Measurements from ENCODE around the gene HAX1.
"Not testable (repeated sequence)": the region's sequence is repeated elsewhere in the genome, so short reads cannot be mapped to it uniquely, and the experiment has no call there.

The HAX1 gene

DNA sequence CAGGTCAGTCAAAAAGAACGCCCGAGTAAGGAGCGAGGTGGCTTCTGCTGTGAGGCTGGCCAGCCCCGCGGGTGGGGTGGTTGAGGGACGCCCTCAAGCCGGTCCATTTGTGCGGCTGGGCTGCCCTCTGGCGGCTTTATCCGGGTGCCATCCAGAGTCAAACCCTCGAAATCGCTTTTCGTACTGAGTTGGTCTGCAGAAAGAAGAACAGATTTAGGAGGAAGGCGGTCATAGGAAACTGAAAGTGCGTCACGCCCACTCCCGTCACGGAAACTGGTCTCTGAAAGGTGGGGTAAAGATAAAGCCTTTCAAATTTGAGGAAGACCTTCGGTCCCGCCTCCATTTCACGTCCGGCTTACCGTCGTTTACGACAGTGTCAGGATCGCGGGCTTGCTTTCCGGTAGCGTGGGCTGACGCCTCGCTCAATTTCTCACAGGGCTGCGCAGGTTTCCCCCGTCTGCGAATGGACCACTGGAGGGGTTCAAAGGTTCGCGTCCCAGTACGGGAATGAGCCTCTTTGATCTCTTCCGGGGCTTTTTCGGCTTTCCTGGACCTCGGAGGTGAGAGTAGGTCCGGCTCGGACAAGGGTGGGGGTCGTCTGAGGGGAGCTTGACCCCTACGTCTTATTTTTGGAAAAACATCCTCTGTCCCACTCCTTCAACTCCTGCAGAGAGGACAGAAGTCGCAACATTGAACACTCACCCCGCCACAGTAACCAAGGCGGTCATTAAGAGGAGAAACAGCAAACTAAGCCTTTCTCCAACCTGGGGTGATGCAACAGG lies at the start of gene HAX1:
Gene HAX1, plus strand, starts transcription at position 413 of the 782 bp plus-strand sequence. Its CDS starts 95 bp downstream, at position 508.
- peak; percentile 98 for DNase-seq

DNA sequence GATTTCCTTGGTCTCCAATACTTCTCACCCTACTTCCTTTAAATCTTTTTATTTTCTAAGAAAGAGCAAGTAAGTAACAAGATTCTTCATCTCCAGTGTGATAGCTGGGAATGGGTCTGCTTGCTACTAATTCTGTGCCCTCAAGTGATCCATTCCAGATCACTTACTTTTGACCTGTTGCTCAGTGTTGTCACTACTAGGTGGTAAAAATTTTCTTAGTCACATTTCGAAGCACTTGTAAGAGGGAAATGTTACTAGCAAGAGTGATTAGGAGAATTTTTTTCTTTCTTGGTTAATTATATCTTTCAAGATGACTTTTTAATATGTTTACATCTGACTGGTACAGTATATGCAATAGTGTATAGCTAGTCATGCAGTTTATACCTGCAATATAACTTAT lies 49.5 kb upstream of the HAX1 start:
- DNase-seq: no peak

DNA sequence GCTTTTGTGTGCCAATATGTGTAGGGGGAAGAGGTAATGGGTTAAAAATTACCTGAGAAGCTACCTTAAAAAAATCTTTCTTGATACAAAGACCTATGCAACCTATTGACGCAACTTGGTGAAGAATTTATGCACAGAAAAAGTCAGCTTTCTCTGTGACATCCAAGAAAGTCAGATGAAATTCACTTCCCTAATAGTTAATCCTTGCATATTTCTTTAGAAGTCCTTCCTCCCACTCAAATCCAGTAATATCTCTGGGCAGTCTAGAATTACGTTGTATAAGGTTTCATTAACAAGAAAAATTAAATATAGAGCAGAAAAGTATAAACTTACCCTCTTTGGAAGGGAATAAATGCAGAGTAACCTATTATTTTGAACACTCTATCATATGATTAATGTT lies 48.8 kb upstream of the HAX1 start:
- no peak for DNase-seq

DNA sequence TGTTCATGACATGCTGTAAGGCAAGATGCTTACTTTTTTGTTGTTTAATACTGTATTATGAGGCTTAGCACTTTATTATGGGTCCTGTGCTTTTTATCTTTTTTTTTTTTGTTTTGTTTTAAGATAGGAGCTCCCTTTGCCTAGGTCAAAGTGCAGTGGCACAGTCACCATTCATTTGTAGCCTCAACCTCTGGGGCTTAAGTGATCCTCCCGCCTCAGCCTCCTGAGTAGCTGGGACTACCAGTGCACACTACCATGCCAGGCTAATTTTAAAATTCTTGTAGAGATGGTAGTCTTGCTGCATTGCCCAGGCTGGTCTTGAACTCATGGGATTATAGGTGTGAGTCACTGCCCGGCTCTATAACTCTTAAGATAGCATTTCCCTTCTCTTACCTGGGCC lies 47.1 kb upstream of the HAX1 start:
- no peak for DNase-seq

DNA sequence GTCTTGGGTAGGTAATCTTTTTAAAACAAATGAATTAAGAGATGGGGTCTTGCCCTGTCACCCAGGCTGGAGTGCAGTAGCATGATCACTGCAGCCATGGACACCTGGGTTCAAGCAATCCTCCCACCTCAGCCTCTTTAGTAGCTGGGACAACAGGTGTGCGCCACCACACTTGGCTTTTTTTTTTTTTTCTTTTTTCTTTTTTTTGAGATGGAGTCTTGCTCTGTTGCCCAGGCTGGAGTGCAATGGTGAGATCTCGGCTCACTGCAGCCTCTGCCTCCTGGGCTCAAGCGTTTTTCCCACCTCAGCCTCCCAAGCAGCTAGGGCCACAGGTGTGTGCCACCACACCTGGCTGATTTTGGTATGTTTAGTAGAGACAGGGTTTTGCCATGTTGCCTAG lies 41.3 kb upstream of the HAX1 start:
- DNase-seq: not testable (repeated sequence)

DNA sequence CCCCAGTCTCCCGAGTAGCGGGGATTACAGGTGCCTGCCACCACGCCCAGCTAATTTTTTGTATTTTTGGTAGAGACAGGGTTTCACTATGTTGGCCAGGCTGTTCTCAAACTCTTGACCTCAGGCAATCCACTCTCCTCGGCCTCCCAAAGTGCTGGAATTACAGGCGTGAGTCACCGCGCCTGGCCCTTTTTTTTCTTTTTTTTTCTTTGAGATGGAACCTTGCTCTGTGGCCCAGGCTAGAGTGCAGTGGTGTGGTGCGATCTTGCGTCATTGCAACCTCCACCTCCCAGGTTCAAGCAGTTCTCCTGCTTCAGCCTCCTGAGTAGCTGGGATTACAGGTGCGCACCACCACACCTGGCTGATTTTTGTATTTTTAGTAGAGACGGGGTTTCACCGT lies 39.3 kb upstream of the HAX1 start:
- not testable (repeated sequence) for DNase-seq

DNA sequence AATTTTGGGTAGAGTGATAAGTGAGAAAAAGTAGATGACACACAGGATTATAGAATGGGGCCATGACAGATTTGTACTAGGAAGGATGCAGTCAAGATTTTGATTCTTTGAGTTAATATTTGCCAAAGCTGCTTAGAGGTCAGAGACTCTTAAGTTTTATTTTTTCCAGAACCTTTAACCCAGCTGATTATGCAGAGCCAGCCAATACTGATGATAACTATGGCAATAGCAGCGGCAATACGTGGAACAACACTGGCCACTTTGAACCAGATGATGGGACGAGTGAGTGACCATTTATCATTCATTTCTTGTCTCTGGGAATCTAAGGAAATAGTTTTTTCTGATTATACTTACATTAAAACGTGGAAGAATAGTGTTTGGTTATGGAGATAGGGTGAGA lies 35.6 kb upstream of the HAX1 start:
- no peak for DNase-seq

DNA sequence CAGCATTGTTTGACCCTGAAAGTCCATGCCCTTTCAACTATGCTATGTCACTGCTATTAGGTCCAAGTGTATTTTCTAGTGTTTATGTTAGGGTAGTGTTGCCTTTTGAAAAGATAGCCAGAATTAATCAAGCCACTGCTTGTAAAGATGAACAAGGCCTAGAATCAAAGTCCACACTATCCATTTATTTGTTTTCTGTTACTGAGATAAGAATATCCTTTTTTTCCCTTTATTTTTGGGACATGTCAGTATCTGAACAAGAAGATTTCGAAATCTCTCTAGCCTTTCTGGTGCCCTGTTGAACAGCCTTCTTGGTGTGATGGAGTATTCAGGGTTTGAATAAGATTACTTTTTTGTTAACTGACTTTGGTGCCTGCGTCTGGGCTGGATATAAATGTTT lies 35.0 kb upstream of the HAX1 start:
- DNase-seq: no peak

DNA sequence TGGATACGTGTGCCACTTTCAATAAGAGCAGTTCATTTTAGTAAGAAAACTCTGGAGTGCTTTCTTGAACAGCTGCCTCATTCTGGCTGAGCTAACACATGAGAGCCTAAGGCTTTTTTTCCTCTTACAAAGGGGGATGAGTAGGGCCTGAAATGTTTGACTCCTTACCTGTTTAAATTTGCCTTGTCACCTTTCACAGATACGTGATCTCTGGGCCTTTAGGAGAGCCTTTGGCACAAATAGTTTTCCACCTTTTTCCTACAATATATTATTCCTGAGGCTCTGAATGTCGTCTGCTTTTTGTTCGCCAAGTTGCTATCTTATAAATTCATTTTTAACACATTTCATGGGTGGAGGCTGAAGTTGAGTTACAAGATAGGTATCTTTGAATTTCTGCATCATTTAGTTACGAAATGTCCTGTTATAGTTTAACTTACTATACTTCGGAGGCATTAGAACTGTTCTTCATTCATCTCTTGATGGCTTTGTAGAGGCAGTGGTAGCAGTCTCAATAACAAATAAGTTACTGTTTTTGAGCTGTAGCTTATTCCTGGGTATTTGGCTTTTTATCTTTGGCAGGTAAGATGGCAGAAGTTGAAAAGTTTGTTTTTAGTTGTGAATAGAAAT lies 34.4 kb upstream of the HAX1 start:
- DNase-seq: no peak

DNA sequence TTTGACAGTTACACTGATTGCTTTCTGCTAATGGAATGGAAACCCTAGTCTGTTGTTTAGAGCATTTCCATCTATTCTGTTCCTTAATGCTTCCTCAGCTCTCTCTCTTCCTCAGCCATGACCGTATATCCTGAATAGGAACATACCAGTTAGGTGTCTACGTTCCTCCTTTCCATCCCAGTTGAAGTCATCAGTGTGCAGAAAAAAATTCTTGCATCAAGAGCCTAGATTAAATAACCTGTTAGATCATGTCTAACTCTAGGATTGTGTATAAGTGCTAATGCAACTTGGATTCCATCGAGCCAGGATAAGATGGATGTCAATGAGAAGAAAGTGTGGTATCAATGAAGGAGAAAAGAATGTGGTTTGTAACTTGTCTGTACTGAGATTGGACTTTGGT lies 32.9 kb upstream of the HAX1 start:
- DNase-seq: no peak

DNA sequence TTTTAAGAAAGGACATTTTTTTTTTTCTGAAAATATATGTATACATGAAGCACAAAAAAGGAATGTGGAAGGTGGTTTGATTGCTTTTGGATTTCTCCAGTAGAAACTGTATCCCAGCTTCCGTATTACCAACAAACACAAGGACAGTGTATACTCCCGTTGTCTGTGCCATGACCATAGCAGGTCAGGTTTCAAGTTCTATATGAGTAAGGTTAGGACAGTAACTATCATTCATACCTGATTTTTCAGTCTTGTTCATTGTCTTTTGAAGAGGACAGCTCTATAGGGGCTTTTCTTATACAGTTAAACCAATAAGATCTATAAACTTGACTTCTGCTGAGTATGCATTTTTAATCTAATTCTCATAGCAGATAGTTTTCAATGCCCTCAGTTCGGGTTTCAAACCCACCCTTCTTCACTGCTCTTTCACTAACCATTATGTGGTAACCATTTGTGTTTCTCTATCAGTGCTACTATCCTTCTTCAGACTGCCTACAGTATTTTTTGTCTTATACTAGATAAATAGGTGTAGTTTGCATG lies 32.1 kb upstream of the HAX1 start:
- no peak for DNase-seq

DNA sequence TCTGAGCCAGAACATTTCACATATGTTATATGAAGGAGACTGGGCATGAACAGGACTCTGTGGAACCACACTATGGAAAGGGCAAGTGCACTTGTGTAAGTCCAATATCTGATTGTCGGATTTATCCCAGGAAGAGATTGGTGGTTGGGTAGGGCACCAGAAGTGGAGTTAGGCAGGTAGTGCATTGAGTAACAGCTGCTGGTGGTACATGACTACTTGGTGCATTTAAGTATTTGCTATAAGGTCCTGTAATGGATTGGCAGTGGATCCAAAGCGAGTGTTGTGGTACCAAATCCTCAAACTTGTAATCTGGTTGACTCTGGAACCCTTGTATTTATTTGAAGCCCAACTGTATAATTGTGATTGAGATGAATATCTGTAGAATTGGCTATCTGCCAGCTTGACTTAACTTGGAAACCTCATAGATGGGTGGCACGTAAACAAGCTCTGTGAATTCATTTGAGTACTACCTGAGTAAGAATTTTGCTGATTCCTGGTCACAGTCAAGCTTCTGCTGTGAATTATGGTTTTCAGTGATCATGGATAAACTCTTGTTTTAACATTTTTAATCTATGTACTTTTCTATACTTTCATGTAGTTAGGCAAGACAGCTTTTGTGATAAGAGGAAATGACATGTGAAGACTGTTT lies 30.6 kb upstream of the HAX1 start:
- DNase-seq: no peak

DNA sequence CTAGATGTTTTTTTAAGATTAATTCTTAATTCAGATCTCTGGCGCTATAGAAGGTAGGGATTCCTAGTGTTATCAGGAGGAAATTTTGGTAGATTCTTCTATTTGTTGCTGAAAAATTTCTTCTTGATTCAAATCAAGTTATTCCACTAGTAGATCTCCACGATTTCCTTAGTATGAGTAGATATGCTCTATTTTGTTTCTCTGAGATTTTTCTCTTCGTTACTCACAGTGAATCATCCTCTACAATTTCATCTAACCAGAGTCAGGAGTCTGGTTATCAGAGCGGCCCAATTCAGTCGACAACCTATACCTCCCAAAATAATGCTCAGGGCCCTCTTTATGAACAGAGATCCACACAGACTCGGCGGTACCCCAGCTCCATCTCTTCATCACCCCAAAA lies 18.8 kb upstream of the HAX1 start:
- DNase-seq: no peak

DNA sequence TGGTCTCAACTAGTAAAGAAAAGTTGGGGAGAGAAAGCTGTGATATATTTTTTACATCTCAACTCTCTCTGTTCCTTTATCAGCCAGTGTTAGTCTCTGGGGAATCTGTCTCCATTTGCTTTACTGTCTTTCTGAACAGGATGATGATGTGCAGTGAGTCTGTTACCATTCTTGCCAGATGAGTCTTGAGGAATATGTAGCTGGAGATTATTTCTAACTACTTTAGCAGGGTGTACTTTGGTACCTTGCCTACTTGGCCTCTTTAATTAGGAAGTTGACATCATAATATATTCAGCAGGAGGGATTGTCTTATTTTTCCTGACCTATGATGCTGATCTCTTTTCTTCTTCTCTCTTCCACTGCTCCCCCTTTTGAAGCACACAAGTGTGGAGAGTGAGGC lies 15.7 kb upstream of the HAX1 start:
- DNase-seq: no peak

DNA sequence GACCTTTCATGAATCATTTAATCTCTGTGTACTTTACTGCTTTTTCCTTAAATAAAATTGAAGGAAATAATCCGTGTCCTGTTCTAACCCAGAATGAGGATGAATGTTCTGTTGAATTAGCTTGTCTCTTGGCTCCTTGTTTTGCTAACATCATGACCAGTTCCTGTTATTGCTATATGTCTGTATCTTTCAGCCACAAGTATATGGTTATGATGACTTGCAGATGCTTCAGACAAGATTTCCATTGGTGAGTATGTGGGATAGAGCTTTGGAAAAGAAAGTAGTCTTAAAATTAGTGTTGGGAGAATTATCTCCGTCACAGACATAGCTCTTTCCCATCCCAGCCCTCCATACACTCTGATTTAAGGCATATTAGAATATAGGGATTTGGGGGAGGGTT lies 13.6 kb upstream of the HAX1 start:
- no peak for DNase-seq

DNA sequence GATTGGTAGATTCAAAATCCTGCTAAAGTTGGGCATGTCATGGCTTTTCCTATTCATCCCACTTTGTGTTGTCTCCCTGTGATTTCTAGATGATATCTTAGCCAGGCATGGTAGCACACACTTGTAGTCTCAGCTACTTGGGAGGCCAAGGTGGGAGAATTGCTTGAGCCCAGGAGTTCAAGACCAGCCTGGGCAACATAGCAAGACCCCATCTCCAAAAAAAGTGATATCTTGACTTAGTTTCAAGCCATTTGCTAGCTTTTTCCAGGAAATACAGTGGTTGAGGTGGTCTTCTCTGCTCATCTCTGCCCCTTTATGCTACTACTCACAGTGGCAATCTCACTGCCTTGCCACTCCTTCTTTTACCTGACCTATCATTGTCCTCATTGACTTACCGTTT lies 12.3 kb upstream of the HAX1 start:
- DNase-seq: no peak

DNA sequence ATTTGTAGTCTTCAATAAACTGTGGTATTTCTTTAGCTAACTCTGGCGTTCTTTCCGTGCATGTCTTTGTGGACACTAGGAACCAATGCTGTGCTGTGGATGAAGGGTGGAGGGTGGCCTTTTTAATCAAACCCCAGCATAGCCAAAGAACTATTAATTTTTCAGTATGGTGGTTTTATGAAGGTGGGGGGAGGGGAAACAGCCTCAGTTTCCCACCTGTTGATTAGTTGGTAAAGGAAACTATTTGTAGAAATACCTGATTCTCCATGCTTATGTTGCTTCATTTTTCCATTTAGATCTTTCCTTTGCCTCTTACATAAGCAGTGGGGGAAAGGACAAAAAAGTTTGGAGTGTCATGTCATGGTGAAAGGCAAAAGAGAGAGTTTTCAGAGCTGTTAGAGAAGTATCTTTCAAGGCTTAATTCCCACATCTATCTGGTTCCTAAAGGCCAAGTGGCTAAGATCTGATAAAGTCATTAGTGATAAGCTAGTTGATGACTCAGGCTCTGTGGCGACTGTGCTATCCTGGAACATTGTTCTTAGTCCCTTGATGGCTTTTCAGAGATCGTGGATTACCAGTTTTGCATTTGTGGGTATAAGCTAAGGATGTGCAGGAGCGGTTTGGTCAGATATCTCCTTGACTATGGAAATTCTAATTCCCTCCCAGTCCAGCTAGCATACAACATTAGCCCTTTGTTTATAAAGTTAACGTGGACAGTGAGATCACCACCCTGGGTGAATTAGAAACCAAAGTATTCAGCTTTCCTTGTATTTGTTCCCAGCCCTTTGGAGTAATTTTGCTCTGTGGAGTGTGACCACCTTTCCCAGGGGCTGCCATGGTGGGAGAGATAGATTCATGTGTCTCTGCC lies 8.7 kb upstream of the HAX1 start:
- no peak for DNase-seq

DNA sequence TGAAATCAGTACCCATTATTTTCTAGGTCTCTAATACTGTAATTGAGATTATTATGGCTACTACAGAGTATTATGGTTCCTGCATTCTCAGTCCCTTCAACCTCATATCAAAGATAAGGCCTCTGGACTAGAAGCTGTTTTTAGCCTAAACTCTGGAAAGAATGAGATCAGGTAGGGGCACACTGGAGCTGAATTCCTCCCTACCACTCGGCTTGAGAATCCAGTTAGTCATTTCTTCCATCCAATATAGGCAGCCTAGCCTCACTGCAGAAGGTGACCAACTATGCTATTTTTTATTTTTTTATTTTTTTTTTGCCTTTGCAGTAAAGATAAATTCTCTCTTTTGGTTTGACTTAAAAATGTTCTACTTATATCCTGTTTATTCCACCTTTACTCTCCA lies 8.0 kb upstream of the HAX1 start:
- DNase-seq: no peak

DNA sequence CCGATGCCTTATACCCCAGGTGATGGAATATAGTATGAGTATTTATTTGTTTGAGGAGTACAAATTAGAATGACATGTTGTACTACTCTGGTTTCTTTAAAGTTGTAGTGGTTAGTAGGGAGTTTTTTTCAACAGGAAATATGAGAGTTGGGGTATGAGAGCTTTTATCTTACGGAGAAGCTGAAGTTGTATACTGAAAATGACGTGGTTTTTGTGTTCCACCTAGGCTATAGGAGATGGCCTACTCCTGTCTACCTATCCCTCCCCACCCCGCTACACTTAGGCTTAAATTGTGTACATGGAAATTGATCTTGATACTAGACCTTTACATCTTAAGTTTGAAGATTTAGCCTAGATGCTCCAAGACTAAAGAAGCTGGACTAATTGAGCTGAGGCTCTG lies 6.8 kb upstream of the HAX1 start:
- DNase-seq: no peak

DNA sequence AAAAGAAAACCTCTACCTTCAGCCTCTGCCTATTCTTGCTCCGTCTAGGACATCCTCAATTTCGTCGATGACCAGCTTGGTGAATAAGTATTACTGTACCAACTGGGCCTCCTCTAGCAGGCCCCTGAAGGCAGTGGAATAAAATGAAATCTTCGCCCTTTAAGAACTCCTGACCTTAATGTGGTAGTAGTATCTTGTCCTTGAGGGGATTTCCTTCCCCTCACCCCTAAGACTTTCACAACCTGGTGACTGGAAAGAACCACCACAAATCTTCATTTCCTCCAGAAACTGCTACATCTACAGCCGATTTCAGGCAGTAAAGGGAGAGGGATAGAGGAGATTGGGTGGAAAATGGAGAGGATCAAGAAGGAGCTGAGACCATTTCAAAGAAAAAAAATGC lies 1.6 kb upstream of the HAX1 start:
- no peak for DNase-seq

DNA sequence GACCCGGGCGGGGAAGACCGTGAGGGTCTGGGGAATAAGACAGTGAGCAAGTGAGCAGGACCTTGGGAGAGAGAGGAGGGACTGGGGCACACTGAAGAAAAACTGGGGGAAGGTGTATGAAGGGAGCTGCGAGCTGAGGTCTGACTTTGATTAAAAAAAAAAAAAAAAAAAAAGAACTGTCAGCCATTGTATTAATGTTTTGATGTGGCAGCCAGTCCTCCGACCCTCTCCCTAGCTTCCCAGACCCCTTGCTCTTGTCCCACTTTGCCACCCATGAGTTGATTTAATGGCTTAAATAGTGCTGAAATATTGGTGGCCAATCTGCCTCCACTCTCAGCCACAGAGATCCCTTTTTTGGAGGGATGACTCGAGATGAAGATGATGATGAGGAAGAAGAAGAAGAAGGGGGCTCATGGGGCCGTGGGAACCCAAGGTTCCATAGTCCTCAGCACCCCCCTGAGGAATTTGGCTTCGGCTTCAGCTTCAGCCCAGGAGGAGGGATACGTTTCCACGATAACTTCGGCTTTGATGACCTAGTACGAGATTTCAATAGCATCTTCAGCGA lies 652 bp downstream of the HAX1 start:
- no peak for DNase-seq

DNA sequence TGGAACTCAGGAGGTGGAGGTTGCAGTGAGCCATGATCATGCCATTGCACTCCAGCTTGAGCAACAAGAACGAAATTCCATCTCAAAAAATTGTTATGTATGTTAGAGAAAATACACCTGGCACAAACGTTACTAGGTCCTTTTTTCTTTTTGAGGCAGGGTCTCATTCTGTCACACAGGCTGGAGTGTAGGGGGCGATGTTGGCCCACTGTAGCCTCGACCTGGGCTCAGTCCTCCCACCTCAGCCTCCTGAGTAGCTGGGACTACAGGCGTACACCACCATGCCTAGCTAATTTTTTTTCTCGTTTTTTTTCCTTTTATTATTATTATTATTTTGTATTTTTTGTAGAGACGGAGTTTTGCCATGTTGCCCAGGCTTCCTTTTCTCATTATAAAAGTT lies 4.4 kb downstream of the HAX1 start:
- DNase-seq: peak; percentile 25

DNA sequence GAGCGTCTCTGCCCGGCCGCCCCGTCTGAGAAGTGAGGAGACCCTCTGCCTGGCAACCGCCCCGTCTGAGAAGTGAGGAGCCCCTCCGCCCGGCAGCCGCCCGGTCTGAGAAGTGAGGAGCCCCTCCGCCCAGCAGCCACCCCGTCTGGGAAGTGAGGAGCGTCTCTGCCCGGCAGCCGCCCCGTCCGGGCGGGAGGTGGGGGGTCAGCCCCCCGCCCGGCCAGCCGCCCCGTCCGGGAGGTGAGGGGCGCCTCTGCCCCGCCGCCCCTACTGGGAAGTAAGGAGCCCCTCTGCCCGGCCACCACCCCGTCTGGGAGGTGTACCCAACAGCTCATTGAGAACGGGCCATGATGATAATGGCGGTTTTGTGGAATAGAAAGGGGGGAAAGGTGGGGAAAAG lies 15.2 kb downstream of the HAX1 start:
- not testable (repeated sequence) for DNase-seq
